H9 (cell line): ENCODE data around the gene VAV2. TPM values are rescaled to one million over a fixed set of nuclear protein-coding genes. Genes with fewer than 3 reads are reported as not detected.

Experiments
- DNase-seq: peaks from one replicate; pipeline ENCODE4 v3.0.0-alpha.2; 2017
- H2AFZ ChIP-seq: one replicate; pipeline ENCODE4 v1.6.1; 2013; ENCODE audit warnings: mild to moderate bottlenecking, low read length, control low read depth, moderate library complexity
- H2AK5ac ChIP-seq: 2 replicates; pipeline ENCODE4 v1.6.1; 2013; ENCODE audit warnings: low read length, control low read depth, mixed read lengths; ENCODE audit not compliant: insufficient read length
- H2BK120ac ChIP-seq: one replicate; pipeline ENCODE4 v1.6.1; 2013; ENCODE audit warnings: low read depth, mild to moderate bottlenecking, low read length, control low read depth, inconsistent platforms; ENCODE audit not compliant: poor library complexity, severe bottlenecking
- H2BK12ac ChIP-seq: 2 replicates; pipeline ENCODE4 v1.6.1; 2013; ENCODE audit warnings: low read length, control low read depth, mixed read lengths, low read depth; ENCODE audit not compliant: insufficient read length
- H2BK15ac ChIP-seq: 2 replicates; pipeline ENCODE4 v1.6.1; 2013; ENCODE audit warnings: low read depth, low read length, control low read depth
- H2BK20ac ChIP-seq: one replicate; pipeline ENCODE4 v1.6.1; 2013; ENCODE audit warnings: low read depth, mild to moderate bottlenecking, low read length, control low read depth, inconsistent platforms; ENCODE audit not compliant: poor library complexity, severe bottlenecking
- H2BK5ac ChIP-seq: 2 replicates; pipeline ENCODE4 v1.6.1; 2013; ENCODE audit warnings: low read length, control low read depth, mixed read lengths; ENCODE audit not compliant: insufficient read length
- H3K14ac ChIP-seq: 2 replicates; pipeline ENCODE4 v1.6.1; 2013; ENCODE audit warnings: low read length, control low read depth; ENCODE audit not compliant: insufficient read depth
- H3K18ac ChIP-seq: 2 replicates; pipeline ENCODE4 v1.6.1; 2013; ENCODE audit warnings: low read depth, mild to moderate bottlenecking, mixed read lengths, low read length, control low read depth; ENCODE audit not compliant: insufficient read length
- H3K23ac ChIP-seq: 2 replicates; pipeline ENCODE4 v1.6.1; 2013; ENCODE audit warnings: low read length, control low read depth, mixed read lengths, low read depth; ENCODE audit not compliant: insufficient read length
- H3K23me2 ChIP-seq: 2 replicates; pipeline ENCODE4 v1.6.1; 2013; ENCODE audit warnings: low read depth, mild to moderate bottlenecking, mixed read lengths, low read length, control low read depth; ENCODE audit not compliant: insufficient read length, poor library complexity, severe bottlenecking
- H3K27ac ChIP-seq: 2 replicates; pipeline ENCODE4 v1.5.1; 2013; ENCODE audit warnings: low read length, control low read depth, mixed read lengths, low read depth; ENCODE audit not compliant: insufficient read length
- H3K27me3 ChIP-seq: 2 replicates; pipeline ENCODE4 v1.6.1; 2013; ENCODE audit warnings: low read length, control low read depth, inconsistent platforms; ENCODE audit not compliant: insufficient read depth
- H3K4ac ChIP-seq: 2 replicates; pipeline ENCODE4 v1.6.1; 2013; ENCODE audit warnings: low read depth, mild to moderate bottlenecking, control low read depth, inconsistent platforms, low read length, moderate library complexity
- H3K4me1 ChIP-seq: 2 replicates; pipeline ENCODE4 v1.6.1; 2013; ENCODE audit warnings: low read length, control low read depth, inconsistent platforms; ENCODE audit not compliant: insufficient read depth
- H3K4me2 ChIP-seq: 2 replicates; pipeline ENCODE4 v1.6.1; 2013; ENCODE audit warnings: low read length, control low read depth, mixed read lengths; ENCODE audit not compliant: insufficient read length, insufficient read depth
- H3K56ac ChIP-seq: 2 replicates; pipeline ENCODE4 v1.6.1; 2013; ENCODE audit warnings: low read depth, mild to moderate bottlenecking, mixed read lengths, low read length, control low read depth; ENCODE audit not compliant: insufficient read length
- H3K79me1 ChIP-seq: 2 replicates; pipeline ENCODE4 v1.6.1; 2013; ENCODE audit warnings: low read depth, mild to moderate bottlenecking, moderate library complexity, low read length, control low read depth, inconsistent platforms; ENCODE audit not compliant: insufficient read depth, poor library complexity, severe bottlenecking
- H3K79me2 ChIP-seq: 2 replicates; pipeline ENCODE4 v1.6.1; 2013; ENCODE audit warnings: low read length, control low read depth, inconsistent platforms; ENCODE audit not compliant: insufficient read depth
- H3K9ac ChIP-seq: 2 replicates; pipeline ENCODE4 v1.6.1; 2013; ENCODE audit warnings: low read length, control low read depth, mixed read lengths; ENCODE audit not compliant: insufficient read length; ENCODE audit errors: extremely low read depth
- H3K9me3 ChIP-seq: one replicate; pipeline ENCODE4 v1.6.1; 2013; ENCODE audit warnings: low read depth, low read length, inconsistent platforms; ENCODE audit not compliant: control insufficient read depth
- H3T11ph ChIP-seq: one replicate; pipeline ENCODE4 v1.6.1; 2013; ENCODE audit warnings: mild to moderate bottlenecking, low read length, control low read depth, inconsistent platforms
- H4K20me1 ChIP-seq: one replicate; pipeline ENCODE4 v1.6.1; 2013; ENCODE audit not compliant: control insufficient read depth, insufficient read length, insufficient read depth
- H4K5ac ChIP-seq: 2 replicates; pipeline ENCODE4 v1.6.1; 2013; ENCODE audit warnings: low read depth, mild to moderate bottlenecking, mixed read lengths, low read length, control low read depth; ENCODE audit not compliant: insufficient read length
- H4K8ac ChIP-seq: replicated peaks from 2 replicates; pipeline ENCODE4 v1.6.1; 2013; ENCODE audit warnings: low read length, control low read depth, mixed read lengths, low read depth; ENCODE audit not compliant: insufficient read length
- H4K91ac ChIP-seq: 2 replicates; pipeline ENCODE4 v1.6.1; 2013; ENCODE audit warnings: low read depth, mild to moderate bottlenecking, moderate library complexity, mixed read lengths, low read length, control low read depth; ENCODE audit not compliant: insufficient read length
- H3K27ac Mint-ChIP-seq, 3 experiments: 2 replicates in 2 of 3; 3 replicates in 1 of 3; pipeline ENCODE4 v1.8.0; 2020 to 2021; ENCODE audit warnings: mixed read lengths in 3 of 3, mild to moderate bottlenecking in 1 of 3, moderate library complexity in 1 of 3
- H3K27me3 Mint-ChIP-seq: 2 replicates; pipeline ENCODE4 v1.8.0; 2021; ENCODE audit warnings: low read depth, mild to moderate bottlenecking, moderate library complexity, mixed read lengths
- H3K36me3 Mint-ChIP-seq, 3 experiments: 2 replicates in 2 of 3; 3 replicates in 1 of 3; pipeline ENCODE4 v1.8.0; 2020 to 2021; ENCODE audit warnings: low read depth in 3 of 3, mixed read lengths in 3 of 3; ENCODE audit not compliant: insufficient read depth in 1 of 3
- H3K4me1 Mint-ChIP-seq, 2 experiments: 2 replicates each; pipeline ENCODE4 v1.8.0; 2020; ENCODE audit warnings: mixed read lengths in 2 of 2
- H3K4me3 Mint-ChIP-seq, 2 experiments: 2 replicates in 1 of 2; 3 replicates in 1 of 2; pipeline ENCODE4 v1.8.0; 2020 to 2021; ENCODE audit warnings: mild to moderate bottlenecking in 2 of 2, mixed read lengths in 2 of 2, moderate library complexity in 1 of 2
- H3K9me3 Mint-ChIP-seq, 2 experiments: 2 replicates in 1 of 2; 3 replicates in 1 of 2; pipeline ENCODE4 v1.8.0; 2020; ENCODE audit warnings: mild to moderate bottlenecking in 2 of 2, mixed read lengths in 2 of 2, moderate library complexity in 1 of 2
- WGBS: extraction: QIAGEN DNeasy Blood & Tissue Kit; methylation state at CpG from one replicate; pipeline ENCODE4 v1.1.7; 2013; ENCODE audit warnings: missing lambda C conversion rate, low lambda C conversion rate, mixed read lengths; ENCODE audit not compliant: insufficient read length; ENCODE audit errors: extremely low coverage; 5-methylcytosine and 5-hydroxymethylcytosine counted together
- total RNA-seq: library from RNA; stranded (reverse); gene quantifications from 2 replicates; pipeline ENCODE4 v1.2.1, GENCODE V29; 2021
- TF ChIP-seq, protein P1 (sequence below): fragments of 200-600 bp; sonication (generic); conservative IDR thresholded peaks from 3 replicates; pipeline ENCODE4 v1.8.0; 2021; ENCODE audit warnings: antibody characterized with exemption, mild to moderate bottlenecking

The VAV2 gene
- total RNA-seq, 1 experiment from 2014 or later: 58.7 TPM

DNA sequence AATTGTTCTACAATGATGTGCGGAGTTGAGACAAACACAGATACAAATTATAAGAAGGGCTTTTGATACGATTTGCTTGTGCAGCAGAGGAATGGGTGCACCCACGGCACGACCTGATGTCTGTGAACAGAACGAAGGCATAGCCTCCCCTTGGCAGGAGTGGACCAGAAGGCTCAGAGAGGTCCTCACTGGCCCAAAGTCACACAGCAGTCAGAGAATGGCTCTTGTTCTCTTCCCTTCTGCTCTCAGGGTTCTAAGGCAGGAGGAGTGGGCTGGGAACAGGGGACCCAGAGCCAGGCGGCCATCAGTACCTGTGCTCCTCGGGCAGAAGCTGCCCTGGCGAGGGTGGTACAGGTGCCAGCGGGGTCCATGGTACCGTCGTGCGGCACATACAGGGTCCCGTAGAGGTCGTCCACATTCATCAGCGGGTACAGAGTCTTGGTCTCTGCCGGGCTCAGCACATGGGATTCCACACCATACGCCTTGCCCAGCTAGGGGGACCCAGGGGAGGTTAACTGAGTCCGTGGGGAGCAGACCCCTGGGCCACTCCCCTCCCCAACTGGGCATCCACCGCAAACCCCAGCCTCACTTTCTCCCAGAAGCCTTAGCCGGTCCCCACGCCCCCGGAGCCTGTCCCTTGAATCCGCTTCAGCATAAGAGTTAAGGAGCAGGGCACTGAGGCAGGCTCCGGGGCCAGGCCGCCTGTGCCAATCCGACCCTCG, 261.0 kb downstream of the VAV2 start:
- Mint-ChIP-seq H3K4me1 (peaks cover 9 to 20% of the 10 kb centered on the region in 2 experiments), H3K4me3 (no peak overlapping the region), H3K27ac (no peak overlapping the region; a peak in 1 of 7 replicates), H3K36me3 (peaks cover 0 to 2% (median 0%) of the 10 kb centered on the region in 3 experiments; a peak in 1 of 7 replicates), H3K9me3 (no peaks in the 10 kb centered on the region; a peak in 1 of 5 replicates), H3K27me3 (peaks cover 7% of the 10 kb centered on the region; the same call in 1 of the 2 replicates)
- TF ChIP-seq, protein P1, sequence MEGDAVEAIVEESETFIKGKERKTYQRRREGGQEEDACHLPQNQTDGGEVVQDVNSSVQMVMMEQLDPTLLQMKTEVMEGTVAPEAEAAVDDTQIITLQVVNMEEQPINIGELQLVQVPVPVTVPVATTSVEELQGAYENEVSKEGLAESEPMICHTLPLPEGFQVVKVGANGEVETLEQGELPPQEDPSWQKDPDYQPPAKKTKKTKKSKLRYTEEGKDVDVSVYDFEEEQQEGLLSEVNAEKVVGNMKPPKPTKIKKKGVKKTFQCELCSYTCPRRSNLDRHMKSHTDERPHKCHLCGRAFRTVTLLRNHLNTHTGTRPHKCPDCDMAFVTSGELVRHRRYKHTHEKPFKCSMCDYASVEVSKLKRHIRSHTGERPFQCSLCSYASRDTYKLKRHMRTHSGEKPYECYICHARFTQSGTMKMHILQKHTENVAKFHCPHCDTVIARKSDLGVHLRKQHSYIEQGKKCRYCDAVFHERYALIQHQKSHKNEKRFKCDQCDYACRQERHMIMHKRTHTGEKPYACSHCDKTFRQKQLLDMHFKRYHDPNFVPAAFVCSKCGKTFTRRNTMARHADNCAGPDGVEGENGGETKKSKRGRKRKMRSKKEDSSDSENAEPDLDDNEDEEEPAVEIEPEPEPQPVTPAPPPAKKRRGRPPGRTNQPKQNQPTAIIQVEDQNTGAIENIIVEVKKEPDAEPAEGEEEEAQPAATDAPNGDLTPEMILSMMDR: no peak
- Histone ChIP-seq H4K91ac (no peak overlapping the region), H3K4ac (no peak overlapping the region), H2BK15ac (no peak overlapping the region), H2AFZ (no peak overlapping the region), H3K79me2 (no peaks in the 10 kb centered on the region), H3K27me3 (no peaks in the 10 kb centered on the region), H3K23me2 (no peaks in the 10 kb centered on the region), H3K23ac (no peak overlapping the region), H2AK5ac (no peak overlapping the region), H3K27ac (no peak overlapping the region), H3K79me1 (no peaks in the 10 kb centered on the region), H4K20me1 (no peaks in the 10 kb centered on the region), H3K56ac (no peak overlapping the region), H2BK5ac (no peak overlapping the region), H2BK20ac (no peak overlapping the region), H3K9me3 (no peaks in the 10 kb centered on the region), H3K14ac (no peak overlapping the region), H3K4me2 (no peak overlapping the region), H3K9ac (no peak overlapping the region), H4K5ac (no peak overlapping the region), H3T11ph (no peak overlapping the region), H3K4me1 (peaks cover 3% of the 10 kb centered on the region; the same call in 1 of the 2 replicates), H2BK12ac (no peak overlapping the region), H2BK120ac (no peak overlapping the region), H3K18ac (no peak overlapping the region), H4K8ac (no peak overlapping the region)
- DNase-seq: no peak
- WGBS: no CpG with 5 or more reads among the region's 27 CpGs
